K562 (cell line): ENCODE results near the gene PPP1R14C. TPM values are rescaled to one million over a fixed set of nuclear protein-coding genes. Genes with fewer than 3 reads are reported as not detected.
A peak's percentile ranks its signal among the peaks of the same experiment; 100 is the strongest.

Source experiments
- EHMT2 ChIP-seq: fragments of 450-650 bp; IDR thresholded peaks from 2 replicates; pipeline ENCODE4 v1.6.1; 2018; ENCODE audit warnings: antibody characterized with exemption
- HDAC6 ChIP-seq: IDR thresholded peaks from 2 replicates; pipeline ENCODE4 v1.6.1; 2012; ENCODE audit warnings: low read depth, mild to moderate bottlenecking, control low read depth, inconsistent platforms, low read length, moderate library complexity
- HOXB6 ChIP-seq: fragments of 250-450 bp; sonication (Bioruptor Pico); IDR thresholded peaks from 2 replicates; pipeline ENCODE4 v1.5.1; 2022; ENCODE audit warnings: mild to moderate bottlenecking, borderline replicate concordance
- NR3C1 ChIP-seq: sonication (generic); formaldehyde crosslinking; IDR thresholded peaks from 2 replicates; pipeline ENCODE4 v1.8.1; 2022; ENCODE audit warnings: missing genetic modification reagents
- RHOXF2B ChIP-seq: fragments of 250-450 bp; sonication (Bioruptor Pico); conservative IDR thresholded peaks from 2 replicates; pipeline ENCODE4 v1.5.1; 2021
- SMARCE1 ChIP-seq: fragments of 450-650 bp; IDR thresholded peaks from 2 replicates; pipeline ENCODE4 v1.7.1; 2016; ENCODE audit warnings: mild to moderate bottlenecking
- TCF7 ChIP-seq: sonication (generic); IDR thresholded peaks from 2 replicates; pipeline ENCODE4 v1.6.1; 2016; ENCODE audit warnings: antibody characterized with exemption, borderline replicate concordance
- ZZZ3 ChIP-seq: fragments of 450-650 bp; IDR thresholded peaks from 2 replicates; pipeline ENCODE4 v1.6.1; 2016; ENCODE audit warnings: antibody characterized with exemption, mild to moderate bottlenecking, moderate library complexity
- polyA plus RNA-seq, 8 experiments: library from polyadenylated mRNA; depleted of rRNA in 4 of 8; stranded (reverse) in 5 of 8; unstranded in 3 of 8; fragments of >200 nt; fragmentation: Nextera tagmentation in 2 of 8; fragmentation: Illumina TruSeq in 1 of 8; extraction: Ambion mirVana in 2 of 8; extraction: Trizol in 1 of 8; gene quantifications; 2 replicates each; pipeline versions ENCODE4 v1.2.1 to v1.2.3, GENCODE V29; 2011 to 2014; ENCODE audit warnings: inconsistent platforms in 1 of 8, missing spikeins in 1 of 8
- total RNA-seq, 7 experiments: library from RNA; depleted of rRNA in 6 of 7; stranded (reverse); fragments of >200 nt in 6 of 7; fragmentation: Illumina TruSeq in 2 of 7; extraction: Trizol in 2 of 7; gene quantifications; 2 replicates each; pipeline versions ENCODE4 v1.2.1 to v1.2.3, GENCODE V29; 2011 to 2021; ENCODE audit warnings: low replicate concordance in 1 of 7
- TF ChIP-seq, protein P1 (sequence below): fragments of 250-450 bp; sonication (Bioruptor Pico); IDR thresholded peaks from 2 replicates; pipeline ENCODE4 v1.5.0; 2021; ENCODE audit warnings: mild to moderate bottlenecking, moderate library complexity
- TF ChIP-seq, protein P2 (sequence below): IDR thresholded peaks from 3 replicates; pipeline ENCODE4 v1.6.1; 2011; ENCODE audit warnings: borderline replicate concordance, mild to moderate bottlenecking; ENCODE audit not compliant: insufficient read length, insufficient read depth
- TF ChIP-seq, protein P3 (sequence below), 2 experiments: fragments of 150-350 bp in 1 of 2; IDR thresholded peaks; 2 replicates each; pipeline ENCODE4 v1.6.1; 2012 to 2016; ENCODE audit warnings: low read depth in 2 of 2, low read length in 2 of 2, mild to moderate bottlenecking in 1 of 2, moderate library complexity in 1 of 2
- TF ChIP-seq, protein P4 (sequence below): fragments of 450-650 bp; conservative IDR thresholded peaks from 2 replicates; pipeline ENCODE4 v1.6.1; 2016; ENCODE audit warnings: missing genetic modification characterization, low read depth, mild to moderate bottlenecking, missing compliant biosample characterization, moderate library complexity
- TF ChIP-seq, protein P5 (sequence below): fragments of 450-650 bp; IDR thresholded peaks from 2 replicates; pipeline ENCODE4 v1.7.1; 2018; ENCODE audit warnings: mild to moderate bottlenecking, low read depth; ENCODE audit not compliant: partially characterized antibody

PPP1R14C gene
- total and polyA plus RNA-seq, 9 of the 15 experiments (the other 6 are each of a cell fraction or from before 2014, with no cell fraction given), result 4.5 to 16.6 (median 11.9) TPM

DNA sequence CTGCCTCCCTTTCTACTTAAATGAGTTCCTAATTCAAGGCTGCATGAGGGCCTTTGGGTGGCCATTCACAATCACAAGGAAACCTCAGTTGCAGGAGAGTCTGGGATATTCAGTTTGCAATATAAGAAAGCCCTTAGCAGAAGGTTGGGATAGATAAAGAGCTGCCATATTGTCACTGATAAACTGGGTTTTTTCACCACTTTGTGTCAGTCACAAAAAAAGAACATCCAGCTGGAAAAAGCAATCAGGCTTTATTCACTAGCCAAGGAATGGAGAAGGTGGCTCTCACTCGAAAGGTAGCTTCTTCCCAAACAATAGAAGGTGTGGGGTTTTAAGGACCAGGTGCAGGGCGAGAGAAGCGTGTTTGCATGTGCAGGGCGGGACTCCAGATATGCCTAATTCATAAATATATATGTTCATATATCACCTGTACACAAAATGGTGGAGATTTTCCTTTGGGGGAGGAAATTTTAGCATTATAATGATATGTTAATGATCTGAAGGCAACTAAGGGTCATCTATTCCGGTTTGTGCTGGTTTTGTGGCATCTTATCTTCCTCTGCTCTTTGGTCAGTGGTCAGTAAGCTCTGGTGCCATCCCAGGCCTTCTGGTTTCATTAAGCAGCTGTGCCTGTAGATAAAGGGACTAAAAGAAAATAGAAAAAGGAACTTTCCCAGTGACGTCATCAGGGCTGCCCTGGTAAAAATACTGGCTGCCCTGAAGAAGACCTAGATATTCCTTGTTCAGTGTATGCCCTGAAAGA is 128.8 kb downstream of the PPP1R14C start (continued):
- TF ChIP-seq, protein P1, sequence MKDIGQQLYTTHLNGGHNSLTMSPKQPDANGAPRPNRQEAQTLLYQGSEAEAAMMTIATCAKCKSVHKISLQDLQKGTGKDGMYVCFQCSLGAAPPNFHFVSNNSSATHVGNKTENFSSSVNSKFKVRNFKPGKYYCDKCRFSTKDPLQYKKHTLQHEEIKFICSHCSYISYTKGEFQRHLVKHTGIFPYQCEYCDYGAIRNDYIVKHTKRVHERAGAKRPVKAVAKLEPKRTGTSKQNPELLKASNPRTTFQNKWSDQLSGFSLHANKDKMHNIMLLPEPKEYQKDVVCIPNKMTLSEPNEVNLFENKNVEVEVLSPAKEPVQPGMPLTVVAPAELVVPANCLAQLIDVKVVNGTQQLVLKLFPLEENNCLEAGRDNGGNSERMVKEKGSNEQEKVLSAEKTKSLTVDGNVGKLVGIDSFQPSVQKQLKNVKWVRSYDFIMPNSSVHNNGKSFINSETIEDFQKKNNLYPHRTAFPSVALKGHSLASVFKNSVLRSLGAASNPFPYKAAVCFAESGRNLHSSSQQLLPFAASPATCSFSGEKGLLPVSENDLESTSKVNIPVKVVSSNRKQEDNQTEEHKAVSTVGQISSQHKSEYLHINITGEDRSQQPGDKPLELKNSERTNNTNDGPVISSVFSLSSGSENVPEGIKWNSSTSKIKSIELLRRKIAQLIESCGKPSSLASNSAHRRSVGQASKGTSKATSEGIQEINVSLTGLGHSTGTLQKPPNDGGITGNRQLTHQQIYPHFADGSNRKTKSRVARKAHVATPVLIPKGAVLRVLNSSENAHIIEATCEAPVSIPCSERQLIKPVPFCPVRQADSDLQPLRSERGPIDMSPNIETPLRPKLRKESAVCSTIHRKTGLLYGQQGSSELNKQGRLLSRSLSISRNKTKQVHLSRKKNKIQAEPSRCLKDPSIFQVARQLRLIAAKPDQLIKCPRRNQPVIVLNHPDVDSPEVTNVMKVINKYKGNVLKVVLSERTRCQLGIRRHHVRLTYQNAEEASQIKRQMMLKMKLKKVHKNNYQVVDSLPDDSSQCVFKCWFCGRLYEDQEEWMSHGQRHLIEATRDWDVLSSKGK (CRISPR knock-in tag), result no peak
- TF ChIP-seq EHMT2 (peak; percentile 90), RHOXF2B (CRISPR knock-in tag) (no peak), HDAC6 (no peak), HOXB6 (no peak), ZZZ3 (no peak), SMARCE1 (peak; percentile 96), TCF7 (no peak), NR3C1 (CRISPR knock-in tag) (no peak)
- TF ChIP-seq, protein P2, sequence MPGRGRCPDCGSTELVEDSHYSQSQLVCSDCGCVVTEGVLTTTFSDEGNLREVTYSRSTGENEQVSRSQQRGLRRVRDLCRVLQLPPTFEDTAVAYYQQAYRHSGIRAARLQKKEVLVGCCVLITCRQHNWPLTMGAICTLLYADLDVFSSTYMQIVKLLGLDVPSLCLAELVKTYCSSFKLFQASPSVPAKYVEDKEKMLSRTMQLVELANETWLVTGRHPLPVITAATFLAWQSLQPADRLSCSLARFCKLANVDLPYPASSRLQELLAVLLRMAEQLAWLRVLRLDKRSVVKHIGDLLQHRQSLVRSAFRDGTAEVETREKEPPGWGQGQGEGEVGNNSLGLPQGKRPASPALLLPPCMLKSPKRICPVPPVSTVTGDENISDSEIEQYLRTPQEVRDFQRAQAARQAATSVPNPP, result no peak
- TF ChIP-seq, protein P3, sequence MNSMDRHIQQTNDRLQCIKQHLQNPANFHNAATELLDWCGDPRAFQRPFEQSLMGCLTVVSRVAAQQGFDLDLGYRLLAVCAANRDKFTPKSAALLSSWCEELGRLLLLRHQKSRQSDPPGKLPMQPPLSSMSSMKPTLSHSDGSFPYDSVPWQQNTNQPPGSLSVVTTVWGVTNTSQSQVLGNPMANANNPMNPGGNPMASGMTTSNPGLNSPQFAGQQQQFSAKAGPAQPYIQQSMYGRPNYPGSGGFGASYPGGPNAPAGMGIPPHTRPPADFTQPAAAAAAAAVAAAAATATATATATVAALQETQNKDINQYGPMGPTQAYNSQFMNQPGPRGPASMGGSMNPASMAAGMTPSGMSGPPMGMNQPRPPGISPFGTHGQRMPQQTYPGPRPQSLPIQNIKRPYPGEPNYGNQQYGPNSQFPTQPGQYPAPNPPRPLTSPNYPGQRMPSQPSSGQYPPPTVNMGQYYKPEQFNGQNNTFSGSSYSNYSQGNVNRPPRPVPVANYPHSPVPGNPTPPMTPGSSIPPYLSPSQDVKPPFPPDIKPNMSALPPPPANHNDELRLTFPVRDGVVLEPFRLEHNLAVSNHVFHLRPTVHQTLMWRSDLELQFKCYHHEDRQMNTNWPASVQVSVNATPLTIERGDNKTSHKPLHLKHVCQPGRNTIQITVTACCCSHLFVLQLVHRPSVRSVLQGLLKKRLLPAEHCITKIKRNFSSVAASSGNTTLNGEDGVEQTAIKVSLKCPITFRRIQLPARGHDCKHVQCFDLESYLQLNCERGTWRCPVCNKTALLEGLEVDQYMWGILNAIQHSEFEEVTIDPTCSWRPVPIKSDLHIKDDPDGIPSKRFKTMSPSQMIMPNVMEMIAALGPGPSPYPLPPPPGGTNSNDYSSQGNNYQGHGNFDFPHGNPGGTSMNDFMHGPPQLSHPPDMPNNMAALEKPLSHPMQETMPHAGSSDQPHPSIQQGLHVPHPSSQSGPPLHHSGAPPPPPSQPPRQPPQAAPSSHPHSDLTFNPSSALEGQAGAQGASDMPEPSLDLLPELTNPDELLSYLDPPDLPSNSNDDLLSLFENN (IDR thresholded peaks at IDR 0.05; ENCODE audit: low read depth in 2 of 2, low read length in 2 of 2), result peak in 1 of 2 experiments; percentile 99; a peak in 2 of 4 replicates
- TF ChIP-seq, protein P4, sequence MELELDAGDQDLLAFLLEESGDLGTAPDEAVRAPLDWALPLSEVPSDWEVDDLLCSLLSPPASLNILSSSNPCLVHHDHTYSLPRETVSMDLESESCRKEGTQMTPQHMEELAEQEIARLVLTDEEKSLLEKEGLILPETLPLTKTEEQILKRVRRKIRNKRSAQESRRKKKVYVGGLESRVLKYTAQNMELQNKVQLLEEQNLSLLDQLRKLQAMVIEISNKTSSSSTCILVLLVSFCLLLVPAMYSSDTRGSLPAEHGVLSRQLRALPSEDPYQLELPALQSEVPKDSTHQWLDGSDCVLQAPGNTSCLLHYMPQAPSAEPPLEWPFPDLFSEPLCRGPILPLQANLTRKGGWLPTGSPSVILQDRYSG (tag), result peak; percentile 88
- TF ChIP-seq, protein P5, sequence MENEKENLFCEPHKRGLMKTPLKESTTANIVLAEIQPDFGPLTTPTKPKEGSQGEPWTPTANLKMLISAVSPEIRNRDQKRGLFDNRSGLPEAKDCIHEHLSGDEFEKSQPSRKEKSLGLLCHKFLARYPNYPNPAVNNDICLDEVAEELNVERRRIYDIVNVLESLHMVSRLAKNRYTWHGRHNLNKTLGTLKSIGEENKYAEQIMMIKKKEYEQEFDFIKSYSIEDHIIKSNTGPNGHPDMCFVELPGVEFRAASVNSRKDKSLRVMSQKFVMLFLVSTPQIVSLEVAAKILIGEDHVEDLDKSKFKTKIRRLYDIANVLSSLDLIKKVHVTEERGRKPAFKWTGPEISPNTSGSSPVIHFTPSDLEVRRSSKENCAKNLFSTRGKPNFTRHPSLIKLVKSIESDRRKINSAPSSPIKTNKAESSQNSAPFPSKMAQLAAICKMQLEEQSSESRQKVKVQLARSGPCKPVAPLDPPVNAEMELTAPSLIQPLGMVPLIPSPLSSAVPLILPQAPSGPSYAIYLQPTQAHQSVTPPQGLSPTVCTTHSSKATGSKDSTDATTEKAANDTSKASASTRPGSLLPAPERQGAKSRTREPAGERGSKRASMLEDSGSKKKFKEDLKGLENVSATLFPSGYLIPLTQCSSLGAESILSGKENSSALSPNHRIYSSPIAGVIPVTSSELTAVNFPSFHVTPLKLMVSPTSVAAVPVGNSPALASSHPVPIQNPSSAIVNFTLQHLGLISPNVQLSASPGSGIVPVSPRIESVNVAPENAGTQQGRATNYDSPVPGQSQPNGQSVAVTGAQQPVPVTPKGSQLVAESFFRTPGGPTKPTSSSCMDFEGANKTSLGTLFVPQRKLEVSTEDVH, result no peak
